Measurements from ENCODE around the gene BROX.

The BROX gene

GRCh38 chr1:222781251-222781650, 68.9 kb downstream of the BROX start:
- no peak for DNase-seq

- no peak for DNase-seq
Measured at GRCh38 chr1:222783051-222783450, 70.7 kb downstream of the BROX start.

- no peak for DNase-seq
Measured at GRCh38 chr1:222784371-222784770, 72.0 kb downstream of the BROX start.
